ENCODE data around the gene FAM117B.

Gene FAM117B

GRCh38 chr2:202808754-202809153 lies 174.0 kb downstream of the FAM117B start:
- no peak for DNase-seq (ENCODE audit: low read depth in 2 of 2, low spot score in 1 of 2)

- DNase-seq (ENCODE audit: low read depth in 2 of 2, low spot score in 1 of 2): no peak
Observed at GRCh38 chr2:202813387-202813786, 178.6 kb downstream of the FAM117B start.

DNA sequence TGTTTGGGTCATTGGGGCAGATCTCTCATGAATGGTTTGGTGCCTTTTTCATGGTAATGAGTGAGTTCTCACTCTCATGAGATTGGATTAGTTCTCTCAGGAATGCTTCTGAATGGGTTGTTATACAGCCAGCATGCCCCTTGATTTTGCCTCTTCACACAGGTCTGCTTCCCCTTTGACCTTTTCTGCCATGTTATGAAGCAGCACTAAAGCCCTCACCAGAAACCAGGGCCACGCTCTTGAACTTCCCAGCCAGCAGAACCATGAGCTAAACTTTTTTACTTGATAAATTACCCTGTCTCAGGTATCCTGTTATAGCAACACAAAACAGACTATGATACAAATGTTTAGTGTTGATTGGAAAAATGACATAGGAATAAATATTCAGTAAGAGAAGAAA lies 179.5 kb downstream of the FAM117B start:
- no peak for DNase-seq (ENCODE audit: low read depth in 2 of 2, low spot score in 1 of 2)

DNA sequence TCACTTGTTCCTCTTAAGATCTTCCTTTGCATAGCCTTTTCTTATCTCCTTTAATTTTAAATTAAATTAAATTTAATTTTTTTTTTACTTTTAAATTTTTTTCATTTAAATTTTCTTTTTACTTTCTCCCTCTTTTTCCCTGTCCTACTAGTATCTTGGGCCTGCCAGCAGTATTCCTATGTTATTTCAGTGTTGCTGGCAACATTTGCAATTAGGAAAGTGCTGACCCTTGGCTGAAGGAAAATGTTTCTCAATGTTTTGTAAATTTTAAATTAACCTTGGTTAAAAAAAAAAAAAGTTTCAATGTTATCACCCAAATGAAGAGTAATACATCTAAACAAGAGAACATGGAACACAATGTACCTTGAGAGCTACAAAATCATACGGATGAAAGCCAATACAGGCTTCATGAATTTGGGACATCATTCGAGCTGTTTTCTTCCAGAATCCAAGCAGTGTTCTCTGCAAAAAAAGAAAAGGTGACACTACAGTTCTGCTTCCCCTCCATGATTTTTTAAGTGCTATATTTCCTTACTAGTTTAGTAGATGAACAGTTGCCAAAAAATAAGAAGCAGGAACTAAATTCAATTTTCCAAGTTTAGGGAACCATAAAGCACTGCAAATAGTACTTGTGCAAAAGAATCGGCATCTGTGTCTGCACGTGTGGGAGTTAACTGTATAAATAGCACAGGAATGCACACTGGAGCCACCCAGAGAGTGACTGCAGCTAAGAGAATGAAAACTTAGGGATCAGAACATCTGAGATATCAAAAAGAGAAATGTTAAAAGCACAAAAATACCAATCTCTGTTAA lies 181.0 kb downstream of the FAM117B start:
- no peak for DNase-seq (ENCODE audit: low read depth in 2 of 2, low spot score in 1 of 2)

DNA sequence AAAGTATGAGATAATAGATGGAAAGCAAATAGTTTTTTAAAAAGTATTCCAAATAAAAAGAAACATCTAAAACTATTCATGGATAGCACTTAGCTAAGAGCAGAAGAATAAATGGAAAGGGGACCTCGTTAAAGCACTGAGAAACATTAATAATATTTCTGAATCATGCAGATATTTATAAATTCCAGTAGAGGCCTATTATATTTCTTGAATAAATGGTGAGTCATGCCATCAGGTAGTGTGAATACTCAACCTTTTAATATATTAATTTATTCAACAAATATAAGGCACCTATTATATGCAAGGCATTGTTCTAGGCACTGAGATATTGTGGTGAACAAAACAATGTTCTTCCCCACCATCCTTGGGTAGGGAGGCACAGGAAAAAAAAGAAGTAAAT lies 183.0 kb downstream of the FAM117B start:
- DNase-seq (ENCODE audit: low read depth in 2 of 2, low spot score in 1 of 2): no peak

DNA sequence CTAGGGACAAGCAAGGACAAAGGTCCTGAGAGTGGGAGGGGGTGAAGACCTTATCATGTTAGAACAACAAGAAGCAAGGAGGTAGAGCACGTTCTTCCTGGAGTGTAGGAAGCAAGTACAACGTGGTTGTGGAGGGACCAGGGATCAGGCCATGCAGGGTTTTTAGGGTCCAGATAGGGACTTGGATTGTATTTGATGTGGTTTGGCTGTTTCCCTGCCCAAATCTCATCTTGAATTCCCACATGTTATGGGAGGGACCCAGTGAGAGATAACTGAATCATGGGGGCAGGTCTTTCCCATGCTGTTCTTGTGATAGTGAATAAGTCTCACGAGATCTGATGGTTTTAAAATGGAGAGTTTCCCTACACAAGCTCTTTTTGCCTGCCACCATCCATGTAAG lies 183.6 kb downstream of the FAM117B start:
- no peak for DNase-seq (ENCODE audit: low read depth in 2 of 2, low spot score in 1 of 2)

All from stimulated activated CD8-positive, alpha-beta memory T cell treated with anti-CD3 and anti-CD28 coated beads, Interleukin-4, amount 100 ng/mL, for 1 hour (primary cell).